NCI-H187 treated with DMSO at 0.1 percent for 48 hours (cell line): ENCODE results near the gene SGCA.

Source experiments
- DNase-seq: peaks from one replicate; lab custom pipeline; 2025; lab: John Stamatoyannopoulos, UW

Gene SGCA

GRCh38 chr17:50209472-50210239, 43.9 kb downstream of the SGCA start:
- DNase-seq: no peak

- DNase-seq: no peak
Measured at GRCh38 chr17:50210240-50211225, 44.7 kb downstream of the SGCA start.

GRCh38 chr17:50211249-50212120, 45.7 kb downstream of the SGCA start:
- no peak for DNase-seq

- no peak for DNase-seq
Measured at GRCh38 chr17:50212121-50212843, 46.5 kb downstream of the SGCA start.

- no peak for DNase-seq
Measured at GRCh38 chr17:50213026-50214022, 47.5 kb downstream of the SGCA start.

GRCh38 chr17:50214976-50215760, 49.4 kb downstream of the SGCA start:
- no peak for DNase-seq

GRCh38 chr17:50217591-50217990, 51.8 kb downstream of the SGCA start:
- DNase-seq: no peak

GRCh38 chr17:50218071-50218759, 52.4 kb downstream of the SGCA start:
- no peak for DNase-seq

GRCh38 chr17:50218771-50219315, 53.0 kb downstream of the SGCA start:
- no peak for DNase-seq

- no peak for DNase-seq
Measured at GRCh38 chr17:50219342-50219741, 53.5 kb downstream of the SGCA start.

- DNase-seq: no peak
Measured at GRCh38 chr17:50219939-50220465, 54.2 kb downstream of the SGCA start.

- DNase-seq: no peak
Measured at GRCh38 chr17:50220811-50221210, 55.0 kb downstream of the SGCA start.

- DNase-seq: no peak
Measured at GRCh38 chr17:50221266-50221863, 55.6 kb downstream of the SGCA start.

- no peak for DNase-seq
Measured at GRCh38 chr17:50221864-50222545, 56.2 kb downstream of the SGCA start.

GRCh38 chr17:50222922-50223321, 57.1 kb downstream of the SGCA start:
- DNase-seq: no peak
